ENCODE data around the gene ALS2CL. TPM values are rescaled to one million over a fixed set of nuclear protein-coding genes. Genes with fewer than 3 reads are reported as not detected.

The ALS2CL gene
- total and polyA plus RNA-seq, 10 of the 15 experiments (the other 5 are each of a cell fraction or from before 2014, with no cell fraction given): 0.01 to 0.05 TPM; not detected in 8

GRCh38 chr3:46680298-46680826 is 13.1 kb downstream of the ALS2CL start:
- H3K4me3 ChIP-seq: no peak overlapping the region
- no peaks in the 10 kb centered on the region for H3K4me1 ChIP-seq (ENCODE audit: control insufficient read depth, insufficient read depth, low read length)
- H4K20me1 ChIP-seq (ENCODE audit: control insufficient read depth, insufficient read depth): no peaks in the 10 kb centered on the region
- no peak for ATAC-seq
- SMC1A ChIA-PET (ENCODE audit: uncharacterized antibody, unreplicated experiment): no interaction called here
- no peaks in the 10 kb centered on the region for H3K9me3 ChIP-seq (replicated peaks; ENCODE audit: control insufficient read depth, insufficient read depth, low read length)
- in situ Hi-C loops (cut with MboI): no loop called here
- WGBS (ENCODE audit: insufficient coverage, insufficient replicate concordance, low lambda C conversion rate, missing lambda C conversion rate): 47% methylated on average over 9 of the region's 9 CpGs
- no peaks in the 10 kb centered on the region for H3K27me3 ChIP-seq (replicated peaks in 1 of 2; ENCODE audit: control insufficient read depth in 2 of 2, insufficient read depth in 2 of 2, low read length in 1 of 2)
- H3K9ac ChIP-seq (ENCODE audit: control insufficient read depth, insufficient read depth, low read length): no peak overlapping the region
- RAD21 ChIA-PET (ENCODE audit: unreplicated experiment): no interaction called here
- intact Hi-C loops (cut with micrococcal nuclease; ENCODE audit: unreplicated experiment): no loop called here
- no peaks in the 10 kb centered on the region for H3K79me2 ChIP-seq (ENCODE audit: control insufficient read depth, insufficient read depth, low read length)
- POLR2A ChIA-PET: no interaction called here
- no peak for DNase-seq (ENCODE audit: low read depth, low spot score)
- no TSS peak for BruUV-seq (replicated peaks)
- no peak overlapping the region for H3K4me2 ChIP-seq (ENCODE audit: control insufficient read depth, insufficient read depth)
- no peak overlapping the region for H3K27ac ChIP-seq (ENCODE audit: control insufficient read depth, insufficient read depth)
- no peak for TF ChIP-seq ZNF592 (IDR thresholded peaks at IDR 0.05)
- TF ChIP-seq WRNIP1 (IDR thresholded peaks at IDR 0.05; ENCODE audit: borderline replicate concordance, low read depth, low read length): no peak
- TF ChIP-seq SRF (IDR thresholded peaks at IDR 0.05; ENCODE audit: low read depth in 2 of 2, low read length in 2 of 2): no peak
- FAIRE-seq: no peak
- H3K36me3 ChIP-seq (ENCODE audit: control insufficient read depth in 2 of 2, insufficient read depth in 2 of 2, low read length in 1 of 2): no peaks in the 10 kb centered on the region
- H2AFZ ChIP-seq (ENCODE audit: control insufficient read depth, low read depth, low read length): no peak overlapping the region
- CTCF ChIA-PET: no interaction called here

- POLR2A ChIA-PET: no interaction called here
- Histone ChIP-seq H3K27ac (ENCODE audit: control insufficient read depth, insufficient read depth) (no peak overlapping the region), H3K36me3 (ENCODE audit: control insufficient read depth in 2 of 2, insufficient read depth in 2 of 2, low read length in 1 of 2) (no peaks in the 10 kb centered on the region), H2AFZ (ENCODE audit: control insufficient read depth, low read depth, low read length) (no peak overlapping the region), H4K20me1 (ENCODE audit: control insufficient read depth, insufficient read depth) (no peaks in the 10 kb centered on the region), H3K79me2 (ENCODE audit: control insufficient read depth, insufficient read depth, low read length) (no peaks in the 10 kb centered on the region), H3K4me2 (ENCODE audit: control insufficient read depth, insufficient read depth) (no peak overlapping the region), H3K4me3 (no peak overlapping the region), H3K9me3 (replicated peaks; ENCODE audit: control insufficient read depth, insufficient read depth, low read length) (no peaks in the 10 kb centered on the region), H3K4me1 (ENCODE audit: control insufficient read depth, insufficient read depth, low read length) (no peaks in the 10 kb centered on the region), H3K9ac (ENCODE audit: control insufficient read depth, insufficient read depth, low read length) (no peak overlapping the region), H3K27me3 (replicated peaks in 1 of 2; ENCODE audit: control insufficient read depth in 2 of 2, insufficient read depth in 2 of 2, low read length in 1 of 2) (no peaks in the 10 kb centered on the region)
- no peak for FAIRE-seq
- RAD21 ChIA-PET (ENCODE audit: unreplicated experiment): no interaction called here
- WGBS (ENCODE audit: insufficient coverage, insufficient replicate concordance, low lambda C conversion rate, missing lambda C conversion rate): 66% methylated on average over 5 of the region's 5 CpGs
- ATAC-seq: no peak
- in situ Hi-C loops (cut with MboI): no loop called here
- intact Hi-C loops (cut with micrococcal nuclease; ENCODE audit: unreplicated experiment): no loop called here
- SMC1A ChIA-PET (ENCODE audit: uncharacterized antibody, unreplicated experiment): no interaction called here
- DNase-seq (ENCODE audit: low read depth, low spot score): no peak
- BruUV-seq (replicated peaks): no TSS peak
- CTCF ChIA-PET: no interaction called here
- TF ChIP-seq IRF5 (IDR thresholded peaks at IDR 0.05; ENCODE audit: borderline replicate concordance) (no peak), YY1 (IDR thresholded peaks at IDR 0.05; ENCODE audit: low read depth, low read length) (no peak), MTA3 (IDR thresholded peaks at IDR 0.05; ENCODE audit: borderline replicate concordance, low read length) (no peak), IRF4 (IDR thresholded peaks at IDR 0.05; ENCODE audit: low read depth, low read length) (no peak), ATF7 (IDR thresholded peaks at IDR 0.05; ENCODE audit: low read depth) (no peak), MXI1 (IDR thresholded peaks at IDR 0.05; ENCODE audit: low read depth, low read length) (no peak), ZZZ3 (IDR thresholded peaks at IDR 0.05; ENCODE audit: control insufficient read depth, insufficient read length, low read depth) (no peak), HSF1 (IDR thresholded peaks at IDR 0.05; ENCODE audit: low read depth, low read length) (no peak), ZSCAN29 (IDR thresholded peaks at IDR 0.05) (no peak)
Observed at GRCh38 chr3:46679681-46680080, 13.8 kb downstream of the ALS2CL start.
